ENCODE measurements around the gene RSPO3.
A peak's percentile ranks its signal among the peaks of the same experiment; 100 is the strongest.

Gene RSPO3, protein sequence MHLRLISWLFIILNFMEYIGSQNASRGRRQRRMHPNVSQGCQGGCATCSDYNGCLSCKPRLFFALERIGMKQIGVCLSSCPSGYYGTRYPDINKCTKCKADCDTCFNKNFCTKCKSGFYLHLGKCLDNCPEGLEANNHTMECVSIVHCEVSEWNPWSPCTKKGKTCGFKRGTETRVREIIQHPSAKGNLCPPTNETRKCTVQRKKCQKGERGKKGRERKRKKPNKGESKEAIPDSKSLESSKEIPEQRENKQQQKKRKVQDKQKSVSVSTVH

DNA sequence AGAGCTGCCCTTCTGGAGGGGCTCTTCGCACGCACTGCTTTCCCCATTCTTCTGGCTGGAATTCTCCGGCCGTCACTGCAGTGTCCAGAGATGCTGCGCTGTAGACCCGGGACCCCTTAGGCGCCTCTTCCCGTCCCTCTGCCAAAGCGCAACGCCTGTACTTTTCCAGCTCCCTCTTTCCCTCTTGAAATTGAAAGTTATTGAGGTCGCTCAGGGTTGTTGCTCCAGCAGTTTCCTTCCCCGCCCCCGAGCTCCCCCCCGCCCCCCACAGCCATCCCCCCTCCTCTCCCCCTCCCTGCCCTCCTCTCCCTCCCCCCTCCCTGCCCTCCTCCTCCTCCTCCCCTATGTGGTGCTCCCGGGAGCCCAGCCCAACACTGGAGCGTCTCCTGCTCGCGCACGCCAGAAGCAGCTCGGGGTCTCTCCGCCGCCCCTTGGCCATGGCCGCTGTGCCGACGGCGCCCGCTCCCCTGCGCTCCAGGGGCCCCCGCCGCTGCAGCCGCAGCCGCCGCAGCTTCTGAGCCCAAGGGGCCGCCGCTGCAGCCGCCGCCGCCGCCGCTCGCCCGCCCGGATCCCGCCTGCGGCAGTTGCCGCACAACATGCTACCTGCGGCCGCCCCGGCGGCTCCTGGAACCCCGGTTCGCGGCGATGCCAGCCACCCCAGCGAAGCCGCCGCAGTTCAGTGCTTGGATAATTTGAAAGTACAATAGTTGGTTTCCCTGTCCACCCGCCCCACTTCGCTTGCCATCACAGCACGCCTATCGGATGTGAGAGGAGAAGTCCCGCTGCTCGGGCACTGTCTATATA lies at the start of gene RSPO3:
TSS of gene RSPO3 (plus strand) at position 374 of the 804 bp plus-strand sequence. CDS start 522 bp downstream, outside the sequence.
- no peaks in the 10 kb centered on the region for H3K36me3 ChIP-seq
- no peaks in the 10 kb centered on the region for H3K9me3 ChIP-seq
- peak within 1 kb of the TSS in 1 of 2 donors; percentile 22 for H3K27ac ChIP-seq
- intact Hi-C loops (cut with DNase I; ENCODE audit: low total_unique reads), result no loop called here
- TF ChIP-seq, protein P1, sequence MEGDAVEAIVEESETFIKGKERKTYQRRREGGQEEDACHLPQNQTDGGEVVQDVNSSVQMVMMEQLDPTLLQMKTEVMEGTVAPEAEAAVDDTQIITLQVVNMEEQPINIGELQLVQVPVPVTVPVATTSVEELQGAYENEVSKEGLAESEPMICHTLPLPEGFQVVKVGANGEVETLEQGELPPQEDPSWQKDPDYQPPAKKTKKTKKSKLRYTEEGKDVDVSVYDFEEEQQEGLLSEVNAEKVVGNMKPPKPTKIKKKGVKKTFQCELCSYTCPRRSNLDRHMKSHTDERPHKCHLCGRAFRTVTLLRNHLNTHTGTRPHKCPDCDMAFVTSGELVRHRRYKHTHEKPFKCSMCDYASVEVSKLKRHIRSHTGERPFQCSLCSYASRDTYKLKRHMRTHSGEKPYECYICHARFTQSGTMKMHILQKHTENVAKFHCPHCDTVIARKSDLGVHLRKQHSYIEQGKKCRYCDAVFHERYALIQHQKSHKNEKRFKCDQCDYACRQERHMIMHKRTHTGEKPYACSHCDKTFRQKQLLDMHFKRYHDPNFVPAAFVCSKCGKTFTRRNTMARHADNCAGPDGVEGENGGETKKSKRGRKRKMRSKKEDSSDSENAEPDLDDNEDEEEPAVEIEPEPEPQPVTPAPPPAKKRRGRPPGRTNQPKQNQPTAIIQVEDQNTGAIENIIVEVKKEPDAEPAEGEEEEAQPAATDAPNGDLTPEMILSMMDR (IDR thresholded peaks at IDR 0.05), result no peak
- H3K4me1 ChIP-seq, result peaks cover 0 to 36% (median 26%) of the 10 kb centered on the region in 4 donors
- peak; percentile 27 to 65 for DNase-seq
- H3K27me3 ChIP-seq, result peaks cover 0 to 36% of the 10 kb centered on the region in 2 donors
- peak within 1 kb of the TSS; percentile 52 to 60 for H3K4me3 ChIP-seq

DNA sequence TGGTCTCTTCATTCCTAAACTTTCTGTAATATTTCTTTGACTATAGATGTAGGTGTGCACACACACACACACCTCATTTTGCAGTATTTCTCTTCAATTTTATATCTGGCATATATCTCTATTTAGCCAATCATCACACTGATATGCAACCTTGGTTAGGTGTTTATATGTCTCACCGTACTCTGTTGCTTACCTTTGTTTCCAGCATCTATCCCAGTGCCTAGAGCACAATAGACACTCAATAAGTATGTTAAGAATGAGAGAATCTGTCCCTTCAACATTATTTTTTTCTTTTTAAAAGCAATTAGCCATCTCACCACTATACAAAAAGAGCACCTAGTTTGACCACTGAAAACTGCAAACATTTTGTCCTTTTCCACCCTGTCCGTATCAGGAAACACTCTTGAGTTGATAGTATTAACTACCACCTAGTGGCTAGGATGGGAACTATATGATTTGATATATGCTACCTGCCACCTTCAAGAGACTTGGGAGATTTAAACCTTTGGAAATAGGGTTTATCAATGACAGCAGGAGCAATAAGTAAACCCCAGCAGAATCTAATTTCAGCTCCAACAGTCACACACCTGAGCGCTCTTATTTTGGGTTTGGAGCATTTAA lies 48.7 kb upstream of the RSPO3 start:
- H3K9me3 ChIP-seq, result no peaks in the 10 kb centered on the region
- no peak for DNase-seq
- TF ChIP-seq, protein P1 (IDR thresholded peaks at IDR 0.05), result peak; percentile 42 to 51
- no peaks in the 10 kb centered on the region for H3K27me3 ChIP-seq
- no peak overlapping the region for H3K4me3 ChIP-seq
- intact Hi-C loops (cut with DNase I; ENCODE audit: low total_unique reads), result loop anchor here (10.0 kb wide), 1 partner anchor 265 kb away; no protein-coding TSS in a partner anchor
- no peaks in the 10 kb centered on the region for H3K36me3 ChIP-seq
- H3K27ac ChIP-seq, result no peak overlapping the region
- no peaks in the 10 kb centered on the region for H3K4me1 ChIP-seq

DNA sequence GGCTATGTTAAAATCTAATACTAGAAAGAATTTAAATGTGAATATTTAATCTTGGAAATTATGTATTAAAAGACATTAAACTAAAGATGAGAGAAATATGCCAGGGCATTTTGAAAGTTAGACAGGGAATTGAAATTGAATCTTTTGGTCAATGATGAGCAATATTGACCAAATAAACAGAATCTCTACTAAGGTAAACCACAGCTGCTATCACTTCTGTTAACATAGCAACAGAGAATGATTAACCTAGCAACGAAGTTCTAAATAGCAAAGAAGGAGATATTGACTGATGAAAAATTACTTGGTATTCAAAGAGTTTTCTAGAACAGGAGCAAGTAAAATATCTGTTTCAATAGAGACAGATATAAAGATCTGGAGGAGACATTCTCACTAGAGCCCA lies 45.2 kb upstream of the RSPO3 start:
- Histone ChIP-seq H3K4me3 (no peak overlapping the region), H3K27ac (no peak overlapping the region), H3K27me3 (no peaks in the 10 kb centered on the region), H3K36me3 (no peaks in the 10 kb centered on the region), H3K9me3 (no peaks in the 10 kb centered on the region), H3K4me1 (no peaks in the 10 kb centered on the region)
- TF ChIP-seq, protein P1 (IDR thresholded peaks at IDR 0.05), result no peak
- intact Hi-C loops (cut with DNase I; ENCODE audit: low total_unique reads), result loop anchor here (10.0 kb wide), 1 partner anchor 268 kb away; no protein-coding TSS in a partner anchor
- DNase-seq, result no peak

DNA sequence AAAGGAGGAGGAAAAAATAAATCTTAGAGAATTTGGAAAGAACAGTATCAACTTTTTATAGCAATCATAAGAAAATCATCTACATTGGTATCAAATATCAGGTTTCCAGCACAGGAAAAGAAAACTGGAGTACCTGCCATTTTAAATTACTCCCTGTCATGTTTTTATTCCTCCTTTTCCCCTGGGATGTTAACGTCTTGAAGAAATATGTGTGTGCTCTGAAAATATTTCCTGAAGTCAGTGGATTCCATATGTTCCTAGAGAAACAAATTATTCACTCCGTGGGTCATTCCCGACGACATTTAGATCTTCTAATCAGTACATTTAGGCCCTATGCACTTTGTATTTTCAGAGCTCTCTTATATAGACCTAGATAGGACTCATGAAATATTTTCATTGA lies 42.0 kb upstream of the RSPO3 start:
- intact Hi-C loops (cut with DNase I; ENCODE audit: low total_unique reads), result loop anchor here (10.0 kb wide), 1 partner anchor 272 kb away; no protein-coding TSS in a partner anchor
- no peaks in the 10 kb centered on the region for H3K4me1 ChIP-seq
- no peaks in the 10 kb centered on the region for H3K9me3 ChIP-seq
- no peaks in the 10 kb centered on the region for H3K27me3 ChIP-seq
- no peak for DNase-seq
- H3K36me3 ChIP-seq, result no peaks in the 10 kb centered on the region
- H3K27ac ChIP-seq, result no peak overlapping the region
- TF ChIP-seq, protein P1 (IDR thresholded peaks at IDR 0.05), result no peak
- no peak overlapping the region for H3K4me3 ChIP-seq

DNA sequence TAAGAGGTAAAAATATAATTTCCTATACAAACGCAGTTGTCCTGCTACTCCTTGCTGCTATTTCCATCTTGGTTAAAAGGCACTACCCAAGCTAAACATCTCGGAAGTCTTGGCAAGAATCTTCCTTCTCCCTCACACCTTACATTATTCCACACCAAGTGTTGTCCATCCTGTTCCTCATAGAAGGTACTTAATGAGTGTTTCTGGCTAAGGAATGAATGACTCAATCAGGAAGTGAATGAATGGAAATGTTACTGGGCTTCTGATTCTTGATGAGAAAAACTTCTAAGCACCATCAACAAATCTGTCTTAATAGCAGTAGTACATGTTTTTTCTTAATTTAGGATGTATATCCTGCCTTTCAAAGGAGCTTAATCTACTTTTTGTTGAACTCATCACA lies 40.6 kb upstream of the RSPO3 start:
- DNase-seq, result no peak
- Histone ChIP-seq H3K9me3 (no peaks in the 10 kb centered on the region), H3K36me3 (no peaks in the 10 kb centered on the region), H3K4me3 (no peak overlapping the region), H3K4me1 (no peaks in the 10 kb centered on the region), H3K27ac (no peak overlapping the region), H3K27me3 (no peaks in the 10 kb centered on the region)
- intact Hi-C loops (cut with DNase I; ENCODE audit: low total_unique reads), result loop anchor here (10.0 kb wide), 1 partner anchor 273 kb away; no protein-coding TSS in a partner anchor
- TF ChIP-seq, protein P1 (IDR thresholded peaks at IDR 0.05), result no peak

Measured in tibial artery (tissue), 4 donors.